HG03045 (cell line): ENCODE results near the gene CBX1.

Experiments used
- ATAC-seq: cut with Tn5 transposase; IDR thresholded peaks from one replicate; pipeline ENCODE4 v1.9.1; 2021; ENCODE audit warnings: mild to moderate bottlenecking, moderate library complexity; ENCODE audit not compliant: unreplicated experiment

Gene CBX1

DNA sequence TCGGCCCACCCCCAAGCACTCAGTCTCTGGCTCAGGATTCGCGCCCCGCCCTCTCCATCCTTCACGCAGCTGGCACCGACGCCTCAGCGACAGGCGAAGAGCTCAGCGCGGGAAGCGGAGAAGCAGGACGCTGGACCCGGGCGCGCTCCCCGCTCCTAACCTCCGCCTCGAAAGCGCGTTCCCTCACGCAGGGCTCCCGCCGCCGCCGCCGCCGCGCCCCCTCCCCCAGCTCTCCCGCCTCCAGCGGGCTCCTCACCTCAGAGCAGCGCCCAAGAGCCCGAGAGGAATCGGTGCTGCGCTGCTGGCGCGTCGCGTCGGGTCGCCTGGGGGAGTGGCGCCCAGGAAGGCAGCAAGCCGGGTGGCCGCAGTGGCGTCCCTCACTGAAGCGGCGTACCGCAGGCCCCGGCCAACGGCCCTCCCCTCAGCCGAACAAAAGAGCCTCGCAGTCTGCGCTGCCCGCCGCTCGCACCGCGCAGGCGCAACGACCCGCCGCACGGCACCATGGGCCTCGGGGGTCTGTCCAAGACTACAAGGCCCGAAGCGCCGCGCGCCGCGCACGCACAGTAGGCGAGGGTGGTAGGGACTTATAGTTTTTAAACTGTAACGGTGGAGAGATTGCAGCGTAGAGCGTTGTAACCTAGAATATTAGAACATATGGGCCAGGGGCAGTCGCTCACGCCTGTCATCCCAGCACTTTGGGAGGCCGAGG lies at the start of gene CBX1:
CBX1 (minus strand) TSS at position 467 of the 709 bp plus-strand sequence. CDS start 24,474 bp downstream, outside the sequence.
- ATAC-seq, result peak; percentile 82

DNA sequence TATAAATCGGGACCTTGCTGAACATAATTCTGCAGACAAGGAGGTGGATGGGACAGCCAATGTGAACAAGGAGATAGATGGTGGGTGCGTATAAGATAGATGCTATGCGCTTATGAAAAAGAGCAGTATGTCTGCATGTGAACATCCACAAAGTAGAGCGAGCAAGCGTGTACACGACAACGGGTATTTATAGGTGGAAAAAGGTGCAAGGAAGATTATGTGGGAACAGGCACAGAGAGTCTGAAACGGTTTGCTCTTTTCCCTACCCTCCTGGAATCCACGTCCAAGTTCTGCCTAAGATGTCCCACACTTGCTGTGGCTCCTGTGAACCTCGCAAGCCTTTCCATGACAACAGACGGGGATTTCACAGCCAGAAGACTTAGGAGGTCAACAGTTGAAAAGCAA lies 49.3 kb upstream of the CBX1 start:
- ATAC-seq, result no peak

DNA sequence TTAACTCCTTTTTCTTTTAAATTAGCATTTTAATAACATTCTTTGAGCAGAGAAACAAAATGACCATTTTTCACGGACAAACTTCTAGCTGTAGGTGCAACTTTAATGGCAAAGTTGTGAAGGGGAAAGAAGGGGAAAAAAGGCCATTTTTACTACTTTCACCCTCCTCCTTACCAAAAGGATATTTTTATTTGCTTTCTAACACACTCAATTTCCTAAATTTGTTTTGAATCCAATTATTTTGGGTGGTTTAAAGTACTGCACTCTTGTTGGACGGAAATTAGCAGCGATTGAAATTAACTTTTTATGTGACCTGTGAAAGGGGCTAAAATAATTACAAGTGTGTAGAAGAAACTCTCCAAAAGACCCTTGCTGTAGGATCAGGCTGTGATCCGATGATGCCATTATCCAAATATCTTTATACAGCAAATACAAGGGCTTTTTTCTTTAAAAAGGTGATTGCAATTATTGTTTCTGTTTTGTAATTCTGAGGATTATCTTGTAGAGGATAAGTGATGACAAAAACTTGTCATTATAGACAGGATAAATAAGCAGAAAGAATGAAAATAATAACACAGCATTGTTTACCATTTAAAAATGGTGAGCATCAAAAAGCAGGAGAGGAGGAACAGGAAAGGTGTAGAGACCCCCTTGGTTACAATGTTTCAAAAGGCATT lies 48.6 kb upstream of the CBX1 start:
- no peak for ATAC-seq

DNA sequence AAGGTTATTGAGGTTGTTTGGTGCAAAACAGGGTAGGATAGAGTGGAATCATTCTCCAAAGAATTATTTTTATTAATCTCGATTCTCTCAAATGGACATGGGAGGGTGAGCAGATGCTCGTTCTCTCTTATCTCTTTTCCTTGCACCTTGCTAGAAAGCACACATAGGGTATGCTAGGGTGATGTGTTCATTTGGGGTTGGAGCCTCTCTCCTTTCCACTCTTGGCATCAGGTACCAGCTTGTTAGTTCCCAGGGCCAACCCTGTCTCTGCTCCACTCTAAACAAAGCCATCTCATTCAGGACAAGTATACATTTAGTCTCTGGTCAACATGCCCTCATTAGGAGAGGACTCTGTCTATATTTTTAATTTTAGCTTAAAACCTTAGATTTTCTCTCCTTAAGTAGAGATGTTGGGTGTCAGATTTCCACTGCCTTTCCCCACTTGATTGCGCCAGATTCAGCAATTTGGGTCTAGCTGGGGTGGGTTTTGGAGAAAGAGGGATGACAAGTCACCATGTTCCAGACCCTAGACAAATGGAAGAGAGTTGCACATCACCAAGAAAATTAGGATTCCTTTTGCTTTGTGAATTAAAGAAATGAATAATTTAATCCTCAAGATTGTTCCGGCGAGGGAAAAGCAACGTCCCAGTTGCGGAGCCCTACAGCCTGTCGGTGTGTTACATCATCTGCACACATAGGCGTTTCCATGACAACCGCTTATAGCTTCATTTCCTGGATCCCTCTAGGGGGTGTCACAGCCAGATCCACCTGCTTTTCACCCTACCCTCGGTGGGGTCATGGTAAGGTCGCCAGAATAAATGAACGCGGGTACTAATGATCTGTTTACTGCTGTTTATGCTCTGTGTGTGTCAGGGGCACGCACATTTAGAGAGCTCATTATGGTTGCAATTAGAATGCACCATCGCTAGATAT lies 47.8 kb upstream of the CBX1 start:
- no peak for ATAC-seq

DNA sequence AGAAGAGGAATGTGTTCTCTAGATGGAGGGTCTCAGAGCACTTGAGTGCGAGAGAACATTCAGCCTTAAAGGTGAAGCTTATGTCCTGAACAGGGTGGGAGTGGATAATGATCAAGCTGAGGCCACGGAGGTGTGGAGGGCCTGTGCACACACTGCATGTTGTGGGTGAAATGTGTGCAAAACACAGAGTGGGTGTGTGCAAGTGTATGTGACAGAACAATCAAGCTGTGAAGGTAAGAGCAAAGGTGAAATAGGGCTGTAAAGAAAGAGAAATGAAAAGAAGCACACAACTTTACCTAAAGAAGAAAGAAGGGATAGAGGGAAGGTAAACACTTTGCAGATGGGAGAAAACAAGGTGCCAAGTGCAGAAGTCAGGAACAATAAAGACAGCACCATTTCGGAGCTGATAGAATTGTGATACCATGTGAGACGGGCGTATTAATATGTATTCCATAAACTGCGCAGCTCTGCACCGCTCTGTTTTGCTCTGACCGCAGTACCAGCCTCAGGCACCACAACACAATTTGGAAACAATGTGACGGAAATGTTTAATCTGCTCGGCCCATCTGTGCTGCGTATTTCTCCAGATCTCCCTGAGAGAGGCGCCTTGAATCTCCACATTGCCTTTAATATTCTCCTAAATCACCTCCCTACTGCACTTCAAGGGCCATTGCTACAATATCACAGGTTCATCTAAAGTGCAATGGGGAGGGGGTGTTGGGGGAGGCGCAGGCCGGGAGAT lies 46.9 kb upstream of the CBX1 start:
- no peak for ATAC-seq

DNA sequence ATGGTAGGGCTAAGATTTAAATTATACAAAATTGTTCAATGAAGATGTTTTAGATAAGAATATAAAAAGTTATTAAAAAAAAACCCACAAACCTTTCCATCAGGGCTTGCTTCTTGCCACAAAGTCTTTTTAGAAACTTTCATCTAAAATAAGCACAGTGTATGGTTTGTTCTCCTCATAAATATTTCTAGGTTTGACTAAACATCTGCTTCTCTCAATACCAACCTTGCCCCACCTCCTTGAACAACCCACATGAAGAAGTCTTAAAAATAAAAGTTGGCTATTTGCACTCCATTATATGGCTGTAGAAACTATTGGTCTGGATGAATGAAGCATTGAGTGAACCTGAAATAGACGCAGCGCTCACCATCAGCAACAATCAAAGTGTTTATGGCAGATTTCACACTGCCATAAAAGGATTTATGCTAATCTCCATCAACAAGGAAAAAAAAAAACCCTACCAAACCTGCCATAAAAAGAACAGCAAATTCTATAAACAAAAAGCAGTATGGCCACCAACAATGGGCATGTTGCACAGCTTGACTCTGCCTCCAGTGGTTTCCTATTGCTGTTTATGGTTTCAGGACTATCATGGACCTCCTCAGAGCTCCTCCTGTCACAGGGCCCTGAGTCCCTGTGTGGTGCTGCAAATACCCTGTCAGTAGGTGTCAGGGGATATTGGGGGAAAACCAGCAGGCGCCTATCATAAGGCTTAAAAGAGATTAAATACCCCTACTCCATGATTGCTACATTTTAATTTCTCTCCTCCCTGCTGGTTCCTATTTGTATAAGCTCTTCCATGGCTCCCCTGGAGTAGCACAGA lies 43.9 kb upstream of the CBX1 start:
- ATAC-seq, result no peak

DNA sequence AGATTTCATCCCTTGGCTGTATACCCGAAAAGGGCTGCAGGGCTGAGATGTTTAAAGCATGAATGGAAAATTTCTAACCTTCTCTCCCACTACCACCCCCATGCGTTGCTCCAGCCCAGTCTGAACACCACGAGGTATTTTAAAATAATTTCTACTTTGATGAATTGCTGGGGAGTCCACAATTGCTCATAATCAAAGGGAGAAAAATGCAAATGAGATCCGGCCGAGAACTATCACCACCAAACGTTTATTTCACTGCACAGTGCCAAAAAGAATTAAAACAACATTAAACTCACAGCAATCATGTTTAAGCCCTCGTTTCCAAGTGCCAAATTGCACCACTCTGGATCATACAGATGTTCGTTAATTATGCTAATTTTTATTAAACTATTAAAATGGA lies 43.0 kb upstream of the CBX1 start:
- no peak for ATAC-seq

DNA sequence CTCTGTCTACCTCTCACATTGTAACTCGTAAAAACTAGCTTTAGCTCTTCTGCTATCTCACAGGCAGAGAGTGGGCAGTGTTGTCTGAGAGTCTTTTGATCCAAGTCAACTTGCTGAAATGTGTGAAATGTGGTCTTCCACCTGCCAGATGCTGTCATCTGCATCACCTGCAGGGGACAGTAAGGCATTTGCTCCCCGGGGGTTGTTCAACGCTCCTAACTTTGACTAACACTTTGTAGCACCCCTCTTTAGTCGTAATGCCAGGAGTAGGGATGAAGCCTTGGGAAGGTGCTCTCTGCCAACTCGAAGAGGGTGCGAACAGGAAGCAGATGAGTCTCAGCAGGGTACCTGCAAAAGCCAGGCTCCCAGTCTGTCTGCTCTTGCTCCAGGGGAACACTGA lies 42.4 kb upstream of the CBX1 start:
- no peak for ATAC-seq

DNA sequence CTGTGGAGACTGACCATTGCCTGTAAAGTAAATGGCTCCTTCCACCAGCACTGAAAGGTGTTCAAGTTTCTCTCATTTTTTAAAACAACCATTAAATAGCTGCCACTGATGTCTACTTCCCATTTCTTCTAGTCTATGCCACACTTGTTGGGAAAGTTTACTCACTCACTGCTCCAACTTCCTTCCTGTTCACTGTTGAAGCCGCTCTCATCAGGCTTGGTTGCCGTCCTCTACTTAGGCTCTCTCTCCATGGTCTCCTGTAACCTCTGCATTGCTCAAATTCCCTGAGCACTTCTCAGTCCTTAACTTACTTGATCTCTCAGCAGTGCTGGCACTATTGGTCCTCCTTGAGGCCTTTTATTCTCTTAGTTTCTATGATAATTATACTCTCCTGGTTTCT lies 38.7 kb upstream of the CBX1 start:
- ATAC-seq, result no peak

DNA sequence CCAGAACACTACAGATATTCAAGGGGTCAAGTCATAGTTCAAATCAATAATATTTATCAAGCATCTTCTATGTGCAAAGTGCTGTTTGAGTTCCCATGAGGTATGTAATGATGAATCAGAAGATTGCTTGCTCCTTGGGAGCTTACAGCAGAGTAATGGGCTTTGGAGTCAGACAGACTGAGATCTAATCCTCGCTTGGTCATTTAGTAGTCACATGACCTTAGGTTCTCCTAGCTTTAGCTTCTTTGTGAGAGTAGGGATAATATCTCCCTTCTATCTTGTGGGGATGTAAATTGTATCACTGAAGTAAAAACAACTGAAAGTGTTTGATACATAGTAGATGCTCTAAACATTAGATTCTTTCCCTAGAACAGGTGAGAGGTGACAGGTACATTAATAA lies 36.4 kb upstream of the CBX1 start:
- ATAC-seq, result no peak

DNA sequence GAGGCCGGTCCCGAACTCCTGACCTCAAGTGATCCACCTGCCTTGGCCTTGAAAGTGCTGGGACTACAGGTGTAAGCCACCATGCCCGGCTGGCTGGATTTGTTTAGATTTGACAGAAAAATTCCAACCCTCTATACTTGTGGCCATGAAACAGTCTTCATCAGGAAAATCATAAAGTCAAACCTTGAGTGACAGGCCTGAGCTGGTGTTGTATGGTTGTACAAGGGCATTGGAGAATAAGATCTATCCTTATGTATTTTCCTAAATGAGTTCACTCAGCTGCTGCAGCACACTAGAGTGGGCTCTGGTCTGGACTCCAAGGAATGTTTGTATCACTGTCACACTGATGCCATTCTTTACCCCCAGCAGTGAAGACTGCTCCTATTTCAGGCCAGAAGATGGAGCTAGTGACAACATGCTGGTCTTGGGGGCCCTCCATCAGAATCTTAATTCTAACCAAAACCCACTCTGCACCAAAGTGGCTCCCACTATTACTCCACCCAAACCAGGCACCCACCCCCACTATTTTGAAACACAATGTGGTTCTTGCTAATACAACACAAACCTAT lies 33.7 kb upstream of the CBX1 start:
- ATAC-seq, result no peak

DNA sequence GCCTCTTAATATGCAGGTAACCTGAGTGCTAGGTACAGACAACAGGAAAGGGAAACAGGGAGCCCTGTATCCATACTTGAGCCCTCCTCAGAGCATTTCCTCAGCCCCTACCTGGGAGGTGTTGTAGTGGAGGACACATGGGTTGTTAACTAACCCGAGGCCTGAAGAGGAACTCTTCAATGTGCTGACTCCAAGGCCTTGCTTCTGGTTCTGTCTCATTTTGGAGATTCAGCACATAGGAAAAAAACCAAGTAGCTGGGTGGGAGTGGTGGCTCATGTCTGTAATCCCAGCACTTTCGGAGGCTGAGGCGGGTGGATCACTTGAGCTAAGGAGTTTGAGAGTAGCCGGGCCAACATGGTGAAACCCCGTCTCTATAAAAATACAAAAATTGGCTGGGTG lies 31.1 kb upstream of the CBX1 start:
- ATAC-seq, result no peak

DNA sequence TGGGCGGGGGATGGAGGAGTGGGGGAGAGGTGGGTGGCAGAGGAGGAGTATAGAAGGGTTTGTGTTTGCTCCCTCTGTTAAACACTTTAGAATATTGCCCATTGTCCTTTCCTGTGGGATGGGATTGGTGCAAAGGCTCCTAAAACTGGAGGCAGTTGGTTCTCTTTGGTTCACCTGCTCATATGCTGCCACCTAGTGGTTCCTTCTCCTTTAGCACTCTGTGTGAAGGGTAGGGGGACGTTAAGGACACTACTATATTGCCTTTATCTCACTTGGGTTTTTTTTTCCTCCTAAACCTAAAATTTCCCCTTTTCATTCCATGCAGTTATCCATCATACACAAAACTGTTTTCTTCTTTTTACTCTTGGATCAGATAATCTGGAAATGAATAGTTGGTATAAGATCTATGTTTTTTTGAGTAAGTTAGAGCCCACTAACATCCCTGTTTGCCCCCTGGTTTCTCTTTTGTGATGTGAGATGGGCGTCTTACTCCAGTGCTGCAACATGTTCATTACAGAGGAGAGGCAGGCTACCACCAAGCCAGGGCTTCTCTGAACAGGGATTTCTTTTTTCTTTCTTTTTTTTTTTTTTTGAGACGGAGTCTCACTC lies 30.0 kb upstream of the CBX1 start:
- no peak for ATAC-seq

DNA sequence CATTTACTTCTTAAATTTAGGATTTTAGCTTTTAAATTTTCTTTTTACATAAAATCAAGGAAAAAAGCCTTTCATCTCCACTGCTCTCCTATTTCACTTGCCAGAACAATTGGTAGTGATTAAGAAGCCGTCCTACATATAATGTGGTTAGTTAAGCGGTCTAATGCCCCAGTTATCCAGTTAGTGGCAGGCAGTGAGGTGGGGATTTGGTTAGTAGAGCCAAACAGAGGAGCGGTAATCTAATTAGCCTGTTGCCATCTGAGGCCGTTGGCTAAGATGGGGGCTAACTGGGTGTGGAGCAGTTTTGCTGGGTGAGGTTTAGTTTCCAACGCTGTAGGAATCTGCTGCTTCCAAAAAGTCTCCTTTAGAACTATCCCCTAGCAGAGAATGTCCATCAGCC lies 28.7 kb upstream of the CBX1 start:
- no peak for ATAC-seq

DNA sequence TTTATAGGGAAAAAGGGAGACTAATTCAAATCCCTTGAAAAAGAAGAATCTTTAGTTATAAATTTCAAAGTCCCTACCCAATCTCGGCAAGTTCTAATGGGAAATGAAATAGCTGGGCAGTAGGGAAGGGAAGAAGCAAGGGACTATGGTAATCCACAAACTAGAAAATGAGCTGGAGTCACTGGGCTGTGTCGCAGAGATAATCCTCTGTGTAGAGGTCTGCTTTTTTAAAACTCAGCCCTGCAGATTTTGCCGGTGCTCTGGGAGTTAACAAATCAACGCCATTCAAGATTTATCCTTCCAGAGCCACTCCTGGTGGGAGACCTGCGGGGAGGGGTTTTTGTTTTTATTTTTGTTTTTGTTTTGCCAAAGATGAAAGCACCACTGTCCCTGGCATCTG lies 27.1 kb upstream of the CBX1 start:
- no peak for ATAC-seq

DNA sequence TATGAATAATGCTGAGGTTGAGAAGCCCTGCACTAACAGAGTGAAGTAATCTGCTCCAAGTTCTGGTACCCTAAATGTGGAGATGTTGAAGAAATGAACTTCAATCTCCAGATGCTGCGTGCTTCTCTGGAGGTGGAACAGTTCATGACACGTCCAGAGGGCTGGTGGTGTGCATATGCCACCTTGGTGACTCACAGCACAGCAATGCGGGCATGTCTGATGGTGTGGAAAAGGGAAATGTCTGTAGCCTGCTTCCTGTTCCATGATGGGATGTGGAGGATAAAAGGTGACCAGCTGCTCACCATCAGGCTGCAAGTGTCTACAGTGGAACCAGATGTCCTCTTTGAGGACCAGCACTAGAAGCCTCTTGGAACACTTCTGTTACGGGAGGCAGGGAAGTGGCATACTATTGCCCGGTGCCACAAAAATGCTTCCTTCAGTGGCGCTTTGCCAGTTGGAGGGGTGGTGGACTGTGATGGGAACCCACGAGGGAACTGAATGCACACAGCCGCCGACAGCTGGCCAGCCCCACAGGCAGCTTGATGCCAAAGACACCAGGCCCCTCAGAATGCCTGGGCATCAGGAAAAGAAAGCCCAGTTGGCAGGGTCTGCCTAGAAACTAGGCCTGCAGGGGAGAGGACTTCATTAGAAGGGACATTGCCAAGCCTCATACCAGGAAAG lies 26.2 kb upstream of the CBX1 start:
- no peak for ATAC-seq

DNA sequence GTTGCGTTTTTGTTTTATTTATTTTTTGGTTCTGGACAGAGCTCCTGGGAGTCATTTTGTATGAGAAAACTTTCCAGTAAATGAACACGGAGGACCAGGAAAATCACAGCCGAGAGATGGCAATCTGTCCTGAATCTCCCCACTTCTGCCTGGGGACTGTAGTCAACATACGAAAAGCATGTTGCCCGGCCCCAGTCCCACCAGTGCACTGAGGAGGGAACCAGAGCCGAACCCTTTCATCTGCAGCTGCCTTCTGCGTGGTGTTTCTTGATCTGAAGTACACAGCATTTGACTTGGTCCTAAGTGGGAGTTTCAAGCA lies 25.2 kb upstream of the CBX1 start:
- ATAC-seq, result no peak

DNA sequence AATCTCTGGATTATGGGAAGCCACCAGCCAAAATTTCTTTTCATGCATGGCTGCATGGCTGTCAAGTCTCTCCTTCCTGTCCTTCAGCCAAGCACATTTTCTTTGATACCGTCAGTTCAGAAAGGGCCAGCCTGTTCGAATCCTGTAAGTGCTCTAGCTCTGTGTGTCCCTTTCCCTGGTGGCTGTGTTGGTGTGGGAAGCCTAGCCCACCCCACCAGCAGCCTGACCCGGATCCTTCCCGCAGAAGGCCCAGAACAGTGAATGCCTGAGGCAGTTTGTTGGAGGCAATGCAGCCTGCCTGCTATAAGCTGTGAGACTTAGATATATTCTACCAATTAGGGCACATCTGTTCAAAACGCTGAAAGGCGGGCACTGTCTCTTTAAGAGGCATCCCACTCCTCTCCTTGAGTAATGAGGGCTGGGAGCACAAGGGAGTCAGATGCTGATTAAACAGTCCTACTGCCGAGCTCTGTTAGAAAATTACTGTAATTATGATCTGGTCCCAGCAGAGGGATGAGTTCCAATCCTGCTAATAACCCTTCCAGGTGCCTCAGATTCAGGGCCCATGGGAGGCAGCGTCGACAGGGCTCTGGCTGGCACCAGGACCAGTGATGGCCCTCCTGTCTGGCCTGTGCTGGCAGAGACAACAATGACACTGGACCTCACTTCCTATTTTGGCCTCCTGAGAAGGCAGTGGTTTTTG lies 24.7 kb upstream of the CBX1 start:
- ATAC-seq, result no peak
